HCT116 (cell line): ENCODE data around the gene BICD1. TPM values are rescaled to one million over a fixed set of nuclear protein-coding genes. Genes with fewer than 3 reads are reported as not detected.

Experiments used
- ATAC-seq: fragments of 200-7000 bp; cut with Tn5 transposase; 2 replicates; pipeline ENCODE4 v1.9.1; 2020; ENCODE audit warnings: mild to moderate bottlenecking, moderate library complexity
- BruUV-seq: library from RNA; stranded (reverse); fragments of 400-500 nt; replicated peaks from 2 replicates; lab custom pipeline; 2021; lab: Mats Ljungman, UMichigan
- CTCF ChIA-PET: fragments of 300-600 bp; sonication (Branson Sonifier 250); formaldehyde crosslinking; loops from one replicate; lab custom pipeline; 2021; ENCODE audit warnings: antibody characterized with exemption; lab: Charles Lee
- POLR2A ChIA-PET: fragments of 300-600, 350-600 bp; sonication (Branson Sonifier 250); formaldehyde crosslinking; loops from one replicate; lab custom pipeline; 2021; ENCODE audit warnings: antibody characterized with exemption; lab: Charles Lee
- RAD21 ChIA-PET, 2 experiments: fragments of 300-600 bp; sonication (Branson Sonifier 250); formaldehyde crosslinking; loops; one replicate each; lab custom pipeline; 2023; ENCODE audit warnings: low total read pairs in 2 of 2; ENCODE audit not compliant: uncharacterized antibody in 2 of 2, unreplicated experiment in 2 of 2, low non-redundant PET in 1 of 2; lab: Charles Lee
- DNase-seq: peaks from one replicate; pipeline ENCODE4 v3.0.0-alpha.2; 2010; ENCODE audit warnings: low read depth, low spot score
- H2AFZ ChIP-seq: fragments of 200-600 bp; shearing (Covaris generic), sonication (generic); 2 replicates; pipeline ENCODE4 v1.6.1; 2017; ENCODE audit warnings: low read depth, mixed run types, mixed read lengths, antibody characterized with exemption, low read length; ENCODE audit not compliant: poor library complexity, severe bottlenecking
- H3K27ac ChIP-seq: 2 replicates; pipeline ENCODE4 v1.5.1; 2012; ENCODE audit warnings: low read depth, low read length
- H3K27me3 ChIP-seq: fragments of 200-600 bp; sonication (generic); 2 replicates; pipeline ENCODE4 v1.6.1; 2016; ENCODE audit warnings: mixed run types, low read length, mixed read lengths; ENCODE audit not compliant: insufficient read depth
- H3K36me3 ChIP-seq, 2 experiments: fragments of 200-500 bp in 1 of 2; fragments of 200-600 bp in 1 of 2; sonication (Bioruptor generic) in 1 of 2; sonication (generic) in 1 of 2; 2 replicates each; pipeline versions ENCODE4 v1.5.1 to v1.6.1; 2014 to 2016; ENCODE audit warnings: low read length in 2 of 2, inconsistent platforms in 1 of 2, mixed read lengths in 1 of 2, mixed run types in 1 of 2; ENCODE audit not compliant: insufficient read depth in 2 of 2, control insufficient read depth in 1 of 2
- H3K4me1 ChIP-seq, 2 experiments: fragments of 200-600 bp in 1 of 2; sonication (generic) in 1 of 2; 2 replicates each; pipeline versions ENCODE4 v1.5.1 to v1.6.1; 2012 to 2017; ENCODE audit warnings: low read length in 2 of 2, inconsistent platforms in 1 of 2, mild to moderate bottlenecking in 1 of 2, mixed read lengths in 1 of 2, mixed run types in 1 of 2, moderate library complexity in 1 of 2; ENCODE audit not compliant: insufficient read depth in 2 of 2, control insufficient read depth in 1 of 2
- H3K4me2 ChIP-seq: fragments of 200-600 bp; sonication (generic); 2 replicates; pipeline ENCODE4 v1.6.1; 2017; ENCODE audit warnings: mixed run types, low read length, mixed read lengths
- H3K4me3 ChIP-seq, 2 experiments: fragments of 200-600 bp in 1 of 2; sonication (generic) in 1 of 2; replicated peaks in 1 of 2; 2 replicates each; pipeline ENCODE4 v1.5.1; 2011 to 2016; ENCODE audit warnings: low read length in 2 of 2, control low read depth in 1 of 2, low read depth in 1 of 2, mild to moderate bottlenecking in 1 of 2, mixed read lengths in 1 of 2, mixed run types in 1 of 2
- H3K79me2 ChIP-seq: fragments of 200-600 bp; sonication (generic); 2 replicates; pipeline ENCODE4 v1.6.1; 2017; ENCODE audit warnings: mild to moderate bottlenecking, mixed run types, low read length, moderate library complexity, mixed read lengths; ENCODE audit not compliant: insufficient read depth
- H3K9ac ChIP-seq: fragments of 200-600 bp; sonication (generic); 2 replicates; pipeline ENCODE4 v1.6.1; 2016; ENCODE audit warnings: low read length, mixed read lengths
- H3K9me2 ChIP-seq: fragments of 200-600 bp; sonication (generic), shearing (Covaris generic); 2 replicates; pipeline ENCODE4 v1.6.1; 2017; ENCODE audit warnings: mixed run types, mild to moderate bottlenecking, moderate library complexity; ENCODE audit not compliant: insufficient read depth
- H3K9me3 ChIP-seq, 2 experiments: fragments of 200-500 bp in 1 of 2; fragments of 200-600 bp in 1 of 2; sonication (Bioruptor generic) in 1 of 2; sonication (generic) in 1 of 2; 2 replicates each; pipeline ENCODE4 v1.6.1; 2014 to 2017; ENCODE audit warnings: low read length in 2 of 2, mixed read lengths in 2 of 2, inconsistent platforms in 1 of 2, low read depth in 1 of 2, mild to moderate bottlenecking in 1 of 2, mixed run types in 1 of 2, moderate library complexity in 1 of 2; ENCODE audit not compliant: control insufficient read depth in 1 of 2, insufficient read depth in 1 of 2
- H4K20me1 ChIP-seq: fragments of 200-600 bp; sonication (generic), shearing (Covaris generic); 2 replicates; pipeline ENCODE4 v1.6.1; 2017; ENCODE audit warnings: mixed run types, mild to moderate bottlenecking, moderate library complexity; ENCODE audit not compliant: insufficient read depth
- ATF3 ChIP-seq: IDR thresholded peaks from 2 replicates; pipeline ENCODE4 v1.6.1; 2012
- EGR1 ChIP-seq: IDR thresholded peaks from 2 replicates; pipeline ENCODE4 v1.6.1; 2012; ENCODE audit warnings: low read depth
- ELF1 ChIP-seq: IDR thresholded peaks from 2 replicates; pipeline ENCODE4 v1.6.1; 2012; ENCODE audit warnings: low read depth, borderline replicate concordance
- EZH2 ChIP-seq: fragments of 200-600 bp; sonication (generic); IDR thresholded peaks from 2 replicates; pipeline ENCODE4 v1.6.1; 2017; ENCODE audit warnings: antibody characterized with exemption, mixed run types
- EZH2phosphoT487 ChIP-seq: fragments of 200-600 bp; IDR thresholded peaks from 2 replicates; pipeline ENCODE4 v1.6.1; 2018; ENCODE audit warnings: antibody characterized with exemption, borderline replicate concordance
- POLR2AphosphoS5 ChIP-seq: IDR thresholded peaks from 2 replicates; pipeline ENCODE4 v1.6.1; 2011; ENCODE audit warnings: mild to moderate bottlenecking, low read depth, low read length, moderate library complexity
- REST ChIP-seq: IDR thresholded peaks from 2 replicates; pipeline ENCODE4 v1.6.1; 2012; ENCODE audit warnings: low read depth
- ZBTB33 ChIP-seq: IDR thresholded peaks from 2 replicates; pipeline ENCODE4 v1.6.1; 2011; ENCODE audit warnings: mild to moderate bottlenecking, low read length, moderate library complexity; ENCODE audit not compliant: insufficient replicate concordance; ENCODE audit errors: extremely low read depth
- ZFX ChIP-seq: fragments of 450-650 bp; IDR thresholded peaks from 2 replicates; pipeline ENCODE4 v1.6.1; 2017
- intact Hi-C: fragments of 100-400 bp; cut with micrococcal nuclease; formaldehyde crosslinking; loops from 2 replicates; pipeline ENCODE4 v1.10.0; 2022
- total RNA-seq: library from RNA; stranded (reverse); gene quantifications from one replicate; pipeline ENCODE4 v1.2.1, GENCODE V29; 2021; ENCODE audit not compliant: unreplicated experiment

BICD1 gene
- total RNA-seq, 1 experiment from 2014 or later, result 32.5 TPM

GRCh38 chr12:32285021-32285420 lies 178.4 kb downstream of the BICD1 start:
- no peaks in the 10 kb centered on the region for H3K27me3 ChIP-seq
- BruUV-seq, result no TSS peak
- H3K36me3 ChIP-seq, result no peaks in the 10 kb centered on the region
- H4K20me1 ChIP-seq, result 0 out of 2 replicates have a peak, but pooled peaks cover 5% of the 10 kb centered on the region
- ChIA-PET POLR2A (no interaction called here), RAD21 (no interaction called here), CTCF (interaction anchor here (1.4 kb wide), 1 partner anchor 27 kb away, joined by 5 read pairs; no protein-coding TSS in a partner anchor)
- H2AFZ ChIP-seq, result no peak overlapping the region
- intact Hi-C loops, result no loop called here
- peaks cover 4 to 6% of the 10 kb centered on the region in 2 experiments; a peak in 3 of 4 replicates for H3K4me1 ChIP-seq
- ATAC-seq, result no peak
- no peak overlapping the region for H3K4me3 ChIP-seq
- DNase-seq, result no peak
- no peaks in the 10 kb centered on the region for H3K9me2 ChIP-seq
- TF ChIP-seq POLR2AphosphoS5 (no peak), EZH2phosphoT487 (no peak), ELF1 (no peak), ZBTB33 (no peak), ATF3 (no peak), ZFX (no peak), REST (no peak), EZH2 (no peak), EGR1 (no peak)
- H3K79me2 ChIP-seq, result 0 out of 2 replicates have a peak, but pooled peaks cover 7% of the 10 kb centered on the region
- H3K9ac ChIP-seq, result no peak overlapping the region
- 0 out of 4 replicates have a peak, but pooled peaks cover 0 to 7% of the 10 kb centered on the region in 2 experiments for H3K9me3 ChIP-seq
- no peak overlapping the region for H3K4me2 ChIP-seq
- no peak overlapping the region for H3K27ac ChIP-seq
